DLD1 (cell line): Measurements from ENCODE around the gene PROCA1.

ENCODE experiments used
- in situ Hi-C: cut with HindIII; loops from 2 replicates; pipeline ENCODE4 v1.10.0; 2017; ENCODE audit warnings: low sequenced_read_pairs

Gene PROCA1

GRCh38 chr17:28712032-28712704 is 480 bp upstream of the PROCA1 start:
- in situ Hi-C loops = no loop called here

DNA sequence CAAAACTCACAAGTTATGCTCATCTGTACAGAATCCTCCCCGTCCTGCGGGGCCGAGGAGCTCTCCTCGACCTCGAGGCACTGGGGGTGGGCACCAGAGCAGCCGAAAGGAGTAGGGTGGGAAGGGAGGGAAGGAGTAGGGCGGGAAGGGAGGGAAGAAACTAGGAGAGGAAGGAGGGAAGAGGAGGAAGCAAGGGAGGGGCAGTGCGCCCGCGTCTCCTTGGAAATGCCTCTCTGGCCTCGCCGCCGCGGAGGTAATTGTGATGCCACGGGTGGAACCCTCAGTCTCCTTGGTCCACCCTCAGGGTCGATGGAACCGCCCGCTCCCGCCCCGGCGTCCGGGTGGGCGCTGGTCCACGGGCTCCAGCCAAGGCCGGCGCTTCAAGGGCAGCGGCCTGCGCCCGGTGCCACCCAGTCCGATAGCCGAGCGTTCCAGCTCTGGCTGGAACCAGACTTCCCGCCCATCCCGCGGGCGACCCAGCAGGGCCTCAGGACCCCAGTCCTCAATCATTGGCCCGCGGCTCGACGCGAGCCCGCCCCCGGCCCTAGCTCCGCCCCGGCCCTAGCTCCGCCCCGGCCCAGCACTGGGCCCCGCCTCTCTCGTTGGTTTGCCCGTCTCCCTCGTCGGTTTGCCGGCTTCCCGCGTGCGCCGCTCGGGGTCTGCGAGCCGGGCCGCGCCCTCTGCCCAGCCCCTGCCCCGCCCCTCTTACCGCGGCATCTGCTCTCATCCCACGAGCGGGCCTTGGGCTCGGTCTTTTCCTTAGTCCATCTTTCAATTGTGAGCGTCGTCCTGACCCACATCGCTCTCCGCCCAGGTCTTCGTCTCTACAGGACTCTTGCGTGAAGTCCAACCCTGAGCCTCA is 596 bp downstream of the PROCA1 start:
- in situ Hi-C loops = no loop called here

DNA sequence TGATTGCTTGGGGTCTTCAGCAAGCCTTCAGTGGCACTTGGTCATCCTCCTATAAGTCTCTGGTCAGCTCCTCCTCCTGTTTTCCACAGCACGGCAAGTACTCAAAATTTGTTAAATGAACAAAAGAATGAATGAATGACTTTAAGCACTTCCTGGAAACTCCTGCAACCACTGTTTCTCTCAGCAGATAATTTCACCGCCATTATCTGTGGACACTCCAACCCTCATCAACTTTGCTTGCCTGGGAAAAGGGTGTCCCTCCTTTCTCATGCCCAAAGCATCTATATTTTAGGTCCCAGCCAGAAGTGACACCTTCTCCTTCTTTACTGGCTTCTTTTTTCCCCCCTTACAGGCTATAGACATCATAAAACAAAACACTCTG is 4.4 kb downstream of the PROCA1 start:
- in situ Hi-C loops = no loop called here

GRCh38 chr17:28706471-28707338 is 5.0 kb downstream of the PROCA1 start:
- in situ Hi-C loops = no loop called here

DNA sequence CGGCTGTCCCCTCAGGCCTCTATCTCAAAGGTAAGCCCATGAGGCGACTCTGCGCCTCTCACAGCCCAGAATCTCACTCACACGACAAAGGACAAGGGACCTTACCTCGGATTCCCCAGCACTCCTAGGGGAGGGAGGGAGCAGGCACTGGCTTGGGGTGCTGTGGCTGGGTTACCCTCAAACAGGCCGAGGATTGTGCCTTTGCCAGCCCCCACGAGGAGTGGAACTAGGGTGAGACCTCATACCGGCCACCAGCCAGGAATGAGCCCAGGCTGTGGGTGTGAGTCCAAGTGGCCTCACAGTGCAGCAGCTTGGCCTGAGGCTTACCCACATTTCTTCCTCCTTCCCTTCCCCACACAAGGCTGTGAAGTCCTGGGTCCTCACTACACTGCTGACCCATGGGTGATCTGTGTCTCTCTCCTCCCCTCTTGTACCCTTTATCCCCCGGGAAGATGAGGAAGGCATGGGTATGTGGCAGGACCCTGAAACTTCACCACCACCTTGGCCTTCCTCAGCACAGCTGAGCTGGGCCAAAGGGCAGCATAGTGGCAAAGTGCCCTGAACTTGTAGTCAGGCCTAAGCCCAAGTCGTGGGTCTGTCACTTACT is 5.9 kb downstream of the PROCA1 start:
- in situ Hi-C loops = no loop called here

DNA sequence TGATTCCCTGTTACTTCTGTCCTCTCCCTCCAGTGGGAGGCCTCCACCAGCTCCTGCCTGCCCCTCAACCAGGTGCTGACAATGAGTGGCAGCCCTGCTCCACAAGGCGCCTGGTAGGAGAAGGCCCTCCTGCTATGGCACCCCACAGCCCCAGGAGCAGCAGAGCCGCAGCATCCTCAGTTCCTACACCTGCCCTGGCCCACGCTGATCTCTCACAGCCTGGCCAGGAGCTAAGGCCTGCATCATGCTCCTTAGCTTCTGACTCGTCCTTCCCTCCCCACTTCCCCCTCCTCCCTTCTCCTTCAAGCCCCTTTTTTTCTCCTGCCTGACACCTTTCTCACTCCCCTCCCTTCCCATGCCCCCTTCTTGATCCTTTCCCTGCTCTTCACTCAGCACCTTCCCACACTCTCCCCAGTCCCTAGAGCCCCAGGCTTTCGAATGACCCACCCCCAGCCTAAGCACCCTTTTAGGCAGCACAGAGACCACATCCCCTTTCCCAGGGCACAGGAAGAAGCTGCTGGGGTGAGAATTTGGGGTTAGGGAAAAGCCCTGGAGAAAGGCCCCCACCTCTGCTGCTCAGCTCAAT is 6.5 kb downstream of the PROCA1 start:
- in situ Hi-C loops = no loop called here

DNA sequence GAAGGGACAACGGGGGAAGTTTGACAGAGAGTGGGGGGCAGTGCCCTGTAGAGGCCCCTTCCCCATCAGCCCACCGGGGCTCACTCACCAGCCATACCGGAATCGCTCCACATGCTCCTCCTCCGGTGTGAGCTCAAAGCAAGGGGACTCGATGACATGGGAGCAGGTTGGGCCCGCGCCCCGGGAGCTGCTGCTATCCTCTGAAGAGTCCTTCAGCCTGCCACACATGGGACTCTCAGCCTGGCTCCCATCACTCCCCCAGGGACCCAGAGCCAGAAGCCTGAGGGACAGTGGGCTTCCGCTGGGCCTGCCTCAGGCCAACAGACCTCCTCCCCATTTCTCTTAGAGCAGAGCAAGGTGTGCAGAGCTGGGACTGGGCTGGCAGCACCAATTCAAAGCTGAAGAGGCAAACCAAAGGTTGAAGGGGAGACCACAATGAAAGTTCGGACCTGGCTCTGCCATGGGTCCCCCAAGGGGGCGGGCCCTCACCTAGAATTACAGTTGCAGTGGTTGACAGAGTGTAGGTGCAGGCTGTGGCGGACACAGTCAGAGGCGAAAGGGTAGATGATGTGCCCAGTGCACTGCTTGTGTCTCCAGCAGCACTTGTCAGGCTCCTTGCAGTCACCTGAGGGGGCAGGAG is 7.3 kb downstream of the PROCA1 start:
- in situ Hi-C loops = no loop called here

GRCh38 chr17:28703552-28704218 is 8.0 kb downstream of the PROCA1 start:
- in situ Hi-C loops = no loop called here

- in situ Hi-C loops = no loop called here
Observed at GRCh38 chr17:28702752-28703150, 8.9 kb downstream of the PROCA1 start.

- in situ Hi-C loops = no loop called here
Observed at GRCh38 chr17:28702026-28702751, 9.5 kb downstream of the PROCA1 start.

DNA sequence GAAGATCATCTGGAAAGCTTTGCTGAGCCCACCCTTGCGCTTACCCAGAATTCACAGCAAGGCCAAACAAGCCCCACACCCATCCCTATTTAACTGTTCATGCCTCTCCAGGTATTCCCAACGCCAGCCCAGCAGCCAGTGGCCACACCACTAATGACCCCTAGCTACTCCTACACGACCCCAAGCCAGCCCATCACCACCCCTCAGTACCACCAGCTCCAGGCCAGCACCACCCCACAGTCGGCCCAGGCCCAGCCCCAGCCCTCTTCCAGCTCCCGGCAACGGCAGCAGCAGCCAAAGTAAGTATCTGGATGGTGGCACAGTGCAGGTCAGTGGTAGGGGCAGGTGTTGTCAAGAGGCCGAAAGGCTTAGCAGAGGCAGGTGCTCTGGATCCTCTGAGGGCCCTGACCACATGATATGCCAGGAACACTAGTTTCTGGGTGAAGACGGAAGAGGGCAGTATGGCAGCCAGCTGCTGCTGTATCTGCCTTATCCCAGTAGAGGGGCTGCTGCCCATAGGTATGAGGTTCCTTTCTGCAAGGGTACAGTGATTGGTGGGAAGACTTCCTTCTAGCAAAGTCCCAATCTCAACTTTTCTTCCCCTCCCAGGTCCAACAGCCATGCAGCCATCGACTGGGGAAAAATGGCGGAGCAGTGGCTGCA is 10.7 kb downstream of the PROCA1 start:
- in situ Hi-C loops = no loop called here

DNA sequence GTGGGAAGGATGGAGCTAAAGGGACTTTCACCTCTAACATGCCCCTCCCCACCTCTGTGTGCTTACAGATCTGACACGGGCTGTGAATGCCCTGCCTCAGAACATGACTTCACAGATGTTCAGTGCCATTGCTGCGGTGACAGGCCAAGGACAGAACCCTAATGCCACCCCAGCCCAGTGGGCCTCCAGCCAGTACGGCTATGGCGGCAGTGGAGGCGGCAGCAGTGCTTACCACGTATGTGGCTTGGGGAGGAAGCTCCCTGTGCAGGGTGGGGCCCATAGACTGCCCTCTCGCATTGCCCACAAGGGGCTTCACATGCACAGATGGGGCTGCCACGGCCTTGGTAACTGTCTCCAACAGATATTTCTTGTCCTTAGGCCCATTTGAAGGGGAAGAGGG is 11.4 kb downstream of the PROCA1 start:
- in situ Hi-C loops = no loop called here

GRCh38 chr17:28698253-28698941 is 13.3 kb downstream of the PROCA1 start:
- in situ Hi-C loops = no loop called here

DNA sequence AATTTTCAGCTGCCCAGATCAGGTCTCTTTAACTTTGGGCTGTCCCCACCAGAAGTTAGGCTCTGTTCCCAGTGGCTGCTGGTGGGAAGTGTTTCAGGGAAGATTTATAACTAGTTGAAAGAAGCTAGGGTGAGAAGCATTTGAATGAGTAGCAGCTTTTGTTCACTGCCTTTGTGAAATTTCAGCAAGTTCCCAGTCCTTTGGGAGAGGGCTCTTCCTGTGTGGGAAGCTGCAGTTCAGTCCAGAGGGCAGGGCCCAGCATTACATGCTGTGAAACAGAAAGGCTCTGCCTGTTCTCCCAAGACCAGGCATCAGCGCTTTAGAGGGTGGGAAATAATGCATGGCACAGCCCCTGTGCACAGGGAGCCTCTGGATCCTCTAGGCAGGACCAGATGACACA is 17.8 kb downstream of the PROCA1 start:
- in situ Hi-C loops = no loop called here

GRCh38 chr17:28689011-28689410 is 22.7 kb downstream of the PROCA1 start:
- in situ Hi-C loops = no loop called here

GRCh38 chr17:28688481-28688880 is 23.2 kb downstream of the PROCA1 start:
- in situ Hi-C loops = no loop called here

- in situ Hi-C loops = no loop called here
Observed at GRCh38 chr17:28686296-28686695, 25.4 kb downstream of the PROCA1 start.

GRCh38 chr17:28685366-28685765 is 26.3 kb downstream of the PROCA1 start:
- in situ Hi-C loops = no loop called here
